ENCODE measurements around the gene LARP4B. TPM values are rescaled to one million over a fixed set of nuclear protein-coding genes. Genes with fewer than 3 reads are reported as not detected.

The LARP4B gene
- polyA plus RNA-seq, 1 donor (not counting 4 experiments of a cell fraction or from before 2014, with no cell fraction given): 39.4 TPM

DNA sequence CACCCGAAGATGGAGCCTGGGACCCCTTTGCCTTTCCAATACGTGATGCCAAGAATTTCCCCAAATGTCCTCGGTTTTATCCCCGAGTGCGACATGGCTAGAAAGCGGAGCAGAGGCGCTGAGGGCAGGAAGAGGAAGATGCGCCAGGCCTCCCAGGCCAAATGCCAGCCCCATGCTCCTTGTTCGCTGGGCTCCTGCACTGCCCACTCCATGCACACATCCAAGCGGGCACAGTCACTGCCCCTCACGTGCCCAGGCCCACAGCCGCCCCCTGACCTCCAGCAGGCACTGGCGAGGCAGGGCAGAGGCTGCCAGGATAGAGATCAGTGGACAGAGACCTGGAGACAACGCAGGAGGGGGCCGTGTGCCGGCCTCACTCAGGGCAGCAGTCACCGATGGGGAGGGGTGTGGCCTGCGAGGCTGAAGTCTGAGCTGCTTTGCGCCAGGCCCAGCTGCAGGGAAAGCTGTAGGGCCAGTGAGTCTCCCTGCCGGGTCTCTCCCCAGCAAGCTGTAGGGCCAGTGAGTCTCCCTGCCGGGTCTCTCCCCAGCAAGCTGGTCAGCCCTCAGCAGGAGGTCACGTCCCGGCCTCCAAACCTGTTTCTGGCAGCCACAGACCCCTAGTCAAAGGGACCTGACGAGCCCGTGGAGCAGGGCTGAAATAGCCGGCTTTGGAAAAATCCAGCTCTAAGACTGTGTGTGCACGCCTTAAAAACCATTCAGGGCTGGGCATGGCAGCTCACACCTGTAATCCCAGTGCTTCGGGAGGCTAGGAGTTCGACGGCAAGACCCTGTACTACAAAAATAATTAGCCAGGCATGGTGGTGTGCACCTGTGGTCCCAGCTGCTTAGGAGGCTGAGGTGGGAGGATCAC lies 141.4 kb downstream of the LARP4B start:
- dilution Hi-C loops (cut with MboI; ENCODE audit: extremely low pct_ligation_motif_present, low sequenced_read_pairs): no loop called here
- H3K4me3 ChIP-seq (ENCODE audit: control insufficient read depth in 2 of 3, extremely low read depth in 1 of 3, insufficient read depth in 2 of 3, low read depth in 1 of 3, low read length in 3 of 3): no peak overlapping the region
- H3K79me2 ChIP-seq (ENCODE audit: control insufficient read depth, insufficient read depth, low read length): no peaks in the 10 kb centered on the region
- no peaks in the 10 kb centered on the region for H3K36me3 ChIP-seq (ENCODE audit: control insufficient read depth in 2 of 2, extremely low read depth in 1 of 2, insufficient read depth in 2 of 2, low read length in 2 of 2)
- H3K9me3 ChIP-seq (ENCODE audit: control insufficient read depth, low read depth, low read length): no peaks in the 10 kb centered on the region
- no peak overlapping the region for H2AFZ ChIP-seq (ENCODE audit: control insufficient read depth, low read length)
- no peak for TF ChIP-seq EZH2 (IDR thresholded peaks at IDR 0.05; ENCODE audit: low read length)
- TF ChIP-seq, protein P1, sequence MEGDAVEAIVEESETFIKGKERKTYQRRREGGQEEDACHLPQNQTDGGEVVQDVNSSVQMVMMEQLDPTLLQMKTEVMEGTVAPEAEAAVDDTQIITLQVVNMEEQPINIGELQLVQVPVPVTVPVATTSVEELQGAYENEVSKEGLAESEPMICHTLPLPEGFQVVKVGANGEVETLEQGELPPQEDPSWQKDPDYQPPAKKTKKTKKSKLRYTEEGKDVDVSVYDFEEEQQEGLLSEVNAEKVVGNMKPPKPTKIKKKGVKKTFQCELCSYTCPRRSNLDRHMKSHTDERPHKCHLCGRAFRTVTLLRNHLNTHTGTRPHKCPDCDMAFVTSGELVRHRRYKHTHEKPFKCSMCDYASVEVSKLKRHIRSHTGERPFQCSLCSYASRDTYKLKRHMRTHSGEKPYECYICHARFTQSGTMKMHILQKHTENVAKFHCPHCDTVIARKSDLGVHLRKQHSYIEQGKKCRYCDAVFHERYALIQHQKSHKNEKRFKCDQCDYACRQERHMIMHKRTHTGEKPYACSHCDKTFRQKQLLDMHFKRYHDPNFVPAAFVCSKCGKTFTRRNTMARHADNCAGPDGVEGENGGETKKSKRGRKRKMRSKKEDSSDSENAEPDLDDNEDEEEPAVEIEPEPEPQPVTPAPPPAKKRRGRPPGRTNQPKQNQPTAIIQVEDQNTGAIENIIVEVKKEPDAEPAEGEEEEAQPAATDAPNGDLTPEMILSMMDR (optimal IDR thresholded peaks at IDR 0.05 in 1 of 3, IDR thresholded peaks at IDR 0.05 in 1 of 3, conservative IDR thresholded peaks at IDR 0.05 in 1 of 3; ENCODE audit: extremely low read depth in 1 of 3, insufficient read depth in 2 of 3, low read length in 3 of 3): no peak
- H3K27me3 ChIP-seq (ENCODE audit: control insufficient read depth, extremely low read depth, insufficient read depth, low read length): peaks cover 8% of the 10 kb centered on the region
- no peak overlapping the region for H3K27ac ChIP-seq (ENCODE audit: control insufficient read depth, insufficient read depth, low read length)
- no peaks in the 10 kb centered on the region for H3K9me1 ChIP-seq (ENCODE audit: control insufficient read depth, extremely low read depth, insufficient read depth, low read length)
- FAIRE-seq (no peak), DNase-seq (ENCODE audit: low read depth, low spot score) (no peak)
- H3K9ac ChIP-seq (ENCODE audit: control insufficient read depth, extremely low read depth, insufficient read depth, low read length): no peak overlapping the region
- H3K4me1 ChIP-seq (ENCODE audit: control insufficient read depth, extremely low read depth, insufficient read depth, low read length): peaks cover under 1% of the 10 kb centered on the region
- H3K4me2 ChIP-seq (ENCODE audit: control insufficient read depth, extremely low read depth, insufficient read depth, low read depth, low read length): no peak overlapping the region
- no peaks in the 10 kb centered on the region for H4K20me1 ChIP-seq (ENCODE audit: control insufficient read depth, extremely low read depth, insufficient read depth, low read length)

DNA sequence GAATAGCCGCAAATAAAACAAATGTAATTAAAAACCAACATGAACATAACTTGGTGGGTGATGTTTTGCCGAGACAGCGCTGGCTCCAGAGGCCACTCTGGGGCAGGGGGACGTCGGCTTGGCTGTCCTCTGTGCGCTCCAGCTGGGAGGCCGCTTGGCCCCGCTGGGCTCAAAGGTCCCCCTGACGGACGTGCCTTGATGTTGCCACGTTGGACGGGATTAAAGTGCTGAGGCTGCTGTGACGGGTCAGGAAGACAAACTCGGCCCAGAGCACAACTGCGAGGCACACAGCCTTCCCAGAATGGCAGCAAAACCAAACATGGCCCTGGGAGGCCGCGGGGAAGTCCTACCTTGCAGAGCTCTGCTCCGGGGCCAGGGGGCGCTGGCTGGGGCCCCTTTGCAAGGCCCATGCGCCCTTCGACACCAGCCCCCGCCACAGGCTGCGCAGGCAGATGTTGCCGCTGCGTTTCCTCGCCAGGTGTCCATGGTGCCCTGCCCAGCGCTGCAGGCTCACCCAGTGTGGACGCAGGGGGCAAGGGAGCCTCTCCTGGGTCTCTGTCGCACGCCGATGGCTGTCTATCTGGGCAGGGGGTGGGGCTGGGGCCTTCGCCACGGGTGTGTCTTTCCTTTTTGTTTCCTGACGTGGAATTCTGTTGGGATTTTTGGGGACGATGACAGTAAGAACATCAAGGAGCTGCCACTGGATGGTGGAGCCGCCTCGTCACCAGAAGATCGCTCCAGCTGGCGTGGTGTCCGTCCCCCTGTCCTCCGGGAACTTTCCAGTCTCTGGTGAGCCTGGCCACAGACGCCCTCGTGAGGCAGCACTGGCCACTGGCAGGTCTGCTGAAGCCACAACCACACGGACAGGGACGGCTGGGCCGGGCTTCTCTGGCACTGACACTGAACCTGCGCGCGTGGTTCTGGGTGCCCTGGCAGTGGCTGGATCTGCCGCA lies 142.4 kb downstream of the LARP4B start:
- Histone ChIP-seq H3K4me1 (ENCODE audit: control insufficient read depth, extremely low read depth, insufficient read depth, low read length) (peaks cover 5% of the 10 kb centered on the region), H3K4me2 (ENCODE audit: control insufficient read depth, extremely low read depth, insufficient read depth, low read depth, low read length) (peak overlapping the region; percentile 48), H3K4me3 (ENCODE audit: control insufficient read depth in 2 of 3, extremely low read depth in 1 of 3, insufficient read depth in 2 of 3, low read depth in 1 of 3, low read length in 3 of 3) (peak overlapping the region; percentile 22 to 33 (median 30)), H3K27ac (ENCODE audit: control insufficient read depth, insufficient read depth, low read length) (no peak overlapping the region), H3K9me1 (ENCODE audit: control insufficient read depth, extremely low read depth, insufficient read depth, low read length) (no peaks in the 10 kb centered on the region), H3K79me2 (ENCODE audit: control insufficient read depth, insufficient read depth, low read length) (no peaks in the 10 kb centered on the region), H4K20me1 (ENCODE audit: control insufficient read depth, extremely low read depth, insufficient read depth, low read length) (no peaks in the 10 kb centered on the region), H3K9ac (ENCODE audit: control insufficient read depth, extremely low read depth, insufficient read depth, low read length) (peak overlapping the region; percentile 22), H3K36me3 (ENCODE audit: control insufficient read depth in 2 of 2, extremely low read depth in 1 of 2, insufficient read depth in 2 of 2, low read length in 2 of 2) (no peaks in the 10 kb centered on the region), H3K27me3 (ENCODE audit: control insufficient read depth, extremely low read depth, insufficient read depth, low read length) (peaks cover 9% of the 10 kb centered on the region), H2AFZ (ENCODE audit: control insufficient read depth, low read length) (no peak overlapping the region), H3K9me3 (ENCODE audit: control insufficient read depth, low read depth, low read length) (no peaks in the 10 kb centered on the region)
- DNase-seq (ENCODE audit: low read depth, low spot score) (no peak), FAIRE-seq (no peak)
- no peak for TF ChIP-seq EZH2 (IDR thresholded peaks at IDR 0.05; ENCODE audit: low read length)
- TF ChIP-seq, protein P1 (optimal IDR thresholded peaks at IDR 0.05 in 1 of 3, IDR thresholded peaks at IDR 0.05 in 1 of 3, conservative IDR thresholded peaks at IDR 0.05 in 1 of 3; ENCODE audit: extremely low read depth in 1 of 3, insufficient read depth in 2 of 3, low read length in 3 of 3): peak; percentile 29 to 69 (median 64)
- dilution Hi-C loops (cut with MboI; ENCODE audit: extremely low pct_ligation_motif_present, low sequenced_read_pairs): no loop called here
